Measurements from ENCODE around the gene RANGAP1. TPM values are rescaled to one million over a fixed set of nuclear protein-coding genes. Genes with fewer than 3 reads are reported as not detected.

The RANGAP1 gene
- total and polyA plus RNA-seq, 2 of the 4 experiments (the other 2 are of a cell fraction): 71.2 to 148 TPM

DNA sequence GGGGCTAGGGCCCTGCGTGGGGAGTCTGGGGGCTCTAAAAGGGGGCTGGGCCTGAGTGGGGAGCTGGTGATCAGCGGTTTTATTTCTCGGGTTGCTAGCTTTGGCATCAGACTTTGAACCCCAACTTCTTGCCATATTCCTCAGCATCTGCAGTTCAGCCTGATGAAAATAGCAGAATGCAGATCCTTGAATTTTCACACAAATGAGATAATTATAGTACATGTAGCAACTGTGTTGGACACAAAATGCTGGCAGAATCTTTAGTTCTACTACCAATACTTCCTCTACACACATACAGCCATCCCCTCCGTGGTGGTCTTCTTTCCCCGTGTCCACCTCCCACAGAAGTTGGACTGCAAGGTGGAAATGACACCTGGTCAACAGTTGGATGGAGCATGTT is 16.8 kb upstream of the RANGAP1 start:
- peak overlapping the region; percentile 75 for H3K4me3 ChIP-seq (ENCODE audit: insufficient read depth, low read depth, low read length)
- H2BK120ac ChIP-seq (ENCODE audit: low read depth, low read length): peak overlapping the region; percentile 91
- H3K4me2 ChIP-seq (ENCODE audit: low read depth, low read length): peak overlapping the region; percentile 99
- H3K27ac ChIP-seq (ENCODE audit: insufficient read depth, low read length): peak overlapping the region; percentile 92
- ChIA-PET CTCF (interaction anchor here (0.7 kb wide), 1 partner anchor 79 kb away, joined by 3 read pairs; the partner anchor contains the start of gene TEF), POLR2A (ENCODE audit: unreplicated experiment) (no interaction called here)
- H3K79me1 ChIP-seq (ENCODE audit: low read depth in 1 of 2, low read length in 2 of 2): peaks cover 12 to 43% of the 10 kb centered on the region in 2 experiments; a peak in 3 of 4 replicates
- peak overlapping the region; percentile 98 for H3K9ac ChIP-seq (ENCODE audit: low read depth, low read length)
- H4K5ac ChIP-seq (ENCODE audit: low read depth, low read length): peak overlapping the region; percentile 96
- peak overlapping the region; percentile 41; the same call in 1 of the 2 replicates for H2BK20ac ChIP-seq (ENCODE audit: low read depth, low read length)
- WGBS, 2 experiments (ENCODE audit: extremely low coverage in 2 of 2, insufficient read length in 1 of 2): no CpG with 5 or more reads among the region's 5 CpGs
- BruUV-seq (replicated peaks): no TSS peak
- peak overlapping the region; percentile 98 for H3K23ac ChIP-seq (ENCODE audit: low read depth, low read length)
- in situ Hi-C loops (cut with MboI; ENCODE audit: low sequenced_read_pairs): no loop called here
- H3K14ac ChIP-seq (replicated peaks; ENCODE audit: low read depth, low read length): peak overlapping the region; percentile 96
- peaks cover 16% of the 10 kb centered on the region for H3K4me1 ChIP-seq (ENCODE audit: control insufficient read depth, insufficient read depth, low read length)
- intact Hi-C loops (cut with micrococcal nuclease): no loop called here
- H4K8ac ChIP-seq (ENCODE audit: low read depth in 2 of 2, low read length in 2 of 2): peak overlapping the region; percentile 46 to 89
- peaks cover 10% of the 10 kb centered on the region for H3K9me1 ChIP-seq (ENCODE audit: insufficient read depth, low read length)
- no peaks in the 10 kb centered on the region for H3K27me3 ChIP-seq (ENCODE audit: control insufficient read depth, insufficient read depth, low read length)
- dilution Hi-C loops (cut with HindIII; ENCODE audit: low sequenced_read_pairs, unreplicated experiment): no loop called here
- peak overlapping the region; percentile 95 for H2AK5ac ChIP-seq (ENCODE audit: low read depth, low read length)
- no peak; the same call in 1 of the 2 replicates for ATAC-seq (ENCODE audit: low read depth)
- H4K20me1 ChIP-seq (ENCODE audit: insufficient read depth, low read length): peaks cover 28% of the 10 kb centered on the region
- peak overlapping the region; percentile 63 for H2AK9ac ChIP-seq (replicated peaks; ENCODE audit: low read depth, low read length, poor library complexity)
- no peaks in the 10 kb centered on the region for H3K9me3 ChIP-seq (ENCODE audit: control insufficient read depth, insufficient read depth, low read length)
- H4K91ac ChIP-seq (ENCODE audit: insufficient read depth, low read depth, low read length): peak overlapping the region; percentile 91
- TF ChIP-seq RCOR1 (IDR thresholded peaks at IDR 0.05; ENCODE audit: insufficient replicate concordance, low read length) (no peak), NFE2L2 (IDR thresholded peaks at IDR 0.05; ENCODE audit: low read depth, low read length) (no peak), MAFK (IDR thresholded peaks at IDR 0.05; ENCODE audit: low read depth, low read length) (no peak), BHLHE40 (IDR thresholded peaks at IDR 0.05; ENCODE audit: low read depth, low read length) (no peak), MAZ (IDR thresholded peaks at IDR 0.05; ENCODE audit: borderline replicate concordance, low read depth, low read length) (no peak), CHD1 (IDR thresholded peaks at IDR 0.05; ENCODE audit: low read depth, low read length) (no peak), CEBPB (IDR thresholded peaks at IDR 0.05; ENCODE audit: low read depth, low read length) (no peak), RFX5 (IDR thresholded peaks at IDR 0.05; ENCODE audit: low read depth, low read length) (no peak), SMC3 (IDR thresholded peaks at IDR 0.05; ENCODE audit: low read depth, low read length) (no peak), MXI1 (IDR thresholded peaks at IDR 0.05; ENCODE audit: borderline replicate concordance, low read depth, low read length) (no peak), POLR2A (IDR thresholded peaks at IDR 0.05; ENCODE audit: low read depth, low read length) (no peak), RAD21 (IDR thresholded peaks at IDR 0.05; ENCODE audit: low read length) (no peak), FOS (IDR thresholded peaks at IDR 0.05; ENCODE audit: low read depth, low read length) (no peak)
- TF ChIP-seq, protein P1, sequence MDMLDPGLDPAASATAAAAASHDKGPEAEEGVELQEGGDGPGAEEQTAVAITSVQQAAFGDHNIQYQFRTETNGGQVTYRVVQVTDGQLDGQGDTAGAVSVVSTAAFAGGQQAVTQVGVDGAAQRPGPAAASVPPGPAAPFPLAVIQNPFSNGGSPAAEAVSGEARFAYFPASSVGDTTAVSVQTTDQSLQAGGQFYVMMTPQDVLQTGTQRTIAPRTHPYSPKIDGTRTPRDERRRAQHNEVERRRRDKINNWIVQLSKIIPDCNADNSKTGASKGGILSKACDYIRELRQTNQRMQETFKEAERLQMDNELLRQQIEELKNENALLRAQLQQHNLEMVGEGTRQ (IDR thresholded peaks at IDR 0.05; ENCODE audit: low read depth, low read length): no peak
- TF ChIP-seq, protein P2, sequence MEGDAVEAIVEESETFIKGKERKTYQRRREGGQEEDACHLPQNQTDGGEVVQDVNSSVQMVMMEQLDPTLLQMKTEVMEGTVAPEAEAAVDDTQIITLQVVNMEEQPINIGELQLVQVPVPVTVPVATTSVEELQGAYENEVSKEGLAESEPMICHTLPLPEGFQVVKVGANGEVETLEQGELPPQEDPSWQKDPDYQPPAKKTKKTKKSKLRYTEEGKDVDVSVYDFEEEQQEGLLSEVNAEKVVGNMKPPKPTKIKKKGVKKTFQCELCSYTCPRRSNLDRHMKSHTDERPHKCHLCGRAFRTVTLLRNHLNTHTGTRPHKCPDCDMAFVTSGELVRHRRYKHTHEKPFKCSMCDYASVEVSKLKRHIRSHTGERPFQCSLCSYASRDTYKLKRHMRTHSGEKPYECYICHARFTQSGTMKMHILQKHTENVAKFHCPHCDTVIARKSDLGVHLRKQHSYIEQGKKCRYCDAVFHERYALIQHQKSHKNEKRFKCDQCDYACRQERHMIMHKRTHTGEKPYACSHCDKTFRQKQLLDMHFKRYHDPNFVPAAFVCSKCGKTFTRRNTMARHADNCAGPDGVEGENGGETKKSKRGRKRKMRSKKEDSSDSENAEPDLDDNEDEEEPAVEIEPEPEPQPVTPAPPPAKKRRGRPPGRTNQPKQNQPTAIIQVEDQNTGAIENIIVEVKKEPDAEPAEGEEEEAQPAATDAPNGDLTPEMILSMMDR (conservative IDR thresholded peaks at IDR 0.05; ENCODE audit: low read depth, low read length): no peak
- TF ChIP-seq, protein P3, sequence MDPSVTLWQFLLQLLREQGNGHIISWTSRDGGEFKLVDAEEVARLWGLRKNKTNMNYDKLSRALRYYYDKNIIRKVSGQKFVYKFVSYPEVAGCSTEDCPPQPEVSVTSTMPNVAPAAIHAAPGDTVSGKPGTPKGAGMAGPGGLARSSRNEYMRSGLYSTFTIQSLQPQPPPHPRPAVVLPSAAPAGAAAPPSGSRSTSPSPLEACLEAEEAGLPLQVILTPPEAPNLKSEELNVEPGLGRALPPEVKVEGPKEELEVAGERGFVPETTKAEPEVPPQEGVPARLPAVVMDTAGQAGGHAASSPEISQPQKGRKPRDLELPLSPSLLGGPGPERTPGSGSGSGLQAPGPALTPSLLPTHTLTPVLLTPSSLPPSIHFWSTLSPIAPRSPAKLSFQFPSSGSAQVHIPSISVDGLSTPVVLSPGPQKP (IDR thresholded peaks at IDR 0.05; ENCODE audit: borderline replicate concordance, low read depth, low read length): no peak
- H3K36me3 ChIP-seq (ENCODE audit: control insufficient read depth, insufficient read depth, low read length): peaks cover 11% of the 10 kb centered on the region
- H3K4ac ChIP-seq (ENCODE audit: low read depth, low read length): peak overlapping the region; percentile 97
- peak overlapping the region; percentile 98 for H2BK15ac ChIP-seq (ENCODE audit: low read depth, low read length)
- peak overlapping the region; percentile 91 for H3K18ac ChIP-seq (ENCODE audit: low read depth, low read length)
- peak overlapping the region; percentile 71 for H2BK5ac ChIP-seq (ENCODE audit: low read depth, low read length, poor library complexity, severe bottlenecking)
- no peak for DNase-seq
- H2AFZ ChIP-seq (replicated peaks; ENCODE audit: low read length, poor library complexity): no peak overlapping the region
- peak overlapping the region; percentile 98 for H3K56ac ChIP-seq (ENCODE audit: extremely low read depth, insufficient read depth, low read length)
